H1 (cell line): Measurements from ENCODE around the gene USP12. TPM values are rescaled to one million over a fixed set of nuclear protein-coding genes. Genes with fewer than 3 reads are reported as not detected.

ENCODE experiments used
- CTCF ChIA-PET: fragments of 300-600 bp; sonication (Branson Sonifier 250); formaldehyde crosslinking; loops from one replicate; lab custom pipeline; 2021; ENCODE audit not compliant: partially characterized antibody; lab: Charles Lee
- POLR2A ChIA-PET: fragments of 300-600 bp; sonication (Branson Sonifier 250); formaldehyde crosslinking; loops from one replicate; lab custom pipeline; 2021; ENCODE audit warnings: inconsistent platforms; ENCODE audit not compliant: partially characterized antibody; lab: Charles Lee
- DNase-seq, 2 experiments: peaks; one replicate each; pipeline versions ENCODE4 v3.0.0 to v3.0.0-alpha.2; 2010 to 2022; ENCODE audit warnings: low spot score in 2 of 2, low read depth in 1 of 2, mixed read lengths in 1 of 2
- FAIRE-seq: peaks from 2 replicates; lab custom pipeline; 2011; peaks lifted over from hg19 to GRCh38; lab: Jason Lieb, UNC
- H2AFZ ChIP-seq: 2 replicates; pipeline ENCODE4 v1.8.1; 2012; ENCODE audit warnings: low read length, inconsistent platforms
- H2AK5ac ChIP-seq: 2 replicates; pipeline ENCODE4 v1.6.1; 2013; ENCODE audit warnings: low read depth, low read length
- H2BK120ac ChIP-seq: replicated peaks from 2 replicates; pipeline ENCODE3; 2013; ENCODE audit warnings: low read depth, low read length, inconsistent platforms
- H2BK12ac ChIP-seq: 2 replicates; pipeline ENCODE4 v1.6.1; 2013; ENCODE audit warnings: low read depth, low read length
- H2BK15ac ChIP-seq: 2 replicates; pipeline ENCODE4 v1.6.1; 2013; ENCODE audit warnings: low read length
- H2BK20ac ChIP-seq: 2 replicates; pipeline ENCODE4 v1.6.1; 2013; ENCODE audit warnings: low read length
- H2BK5ac ChIP-seq: 2 replicates; pipeline ENCODE4 v1.6.1; 2013; ENCODE audit warnings: low read depth, low read length
- H3K14ac ChIP-seq: 2 replicates; pipeline ENCODE4 v1.6.1; 2013; ENCODE audit warnings: inconsistent platforms; ENCODE audit not compliant: insufficient read length
- H3K18ac ChIP-seq: 2 replicates; pipeline ENCODE4 v1.6.1; 2013; ENCODE audit warnings: low read length; ENCODE audit errors: extremely low read depth
- H3K23ac ChIP-seq: 2 replicates; pipeline ENCODE4 v1.6.1; 2013; ENCODE audit warnings: inconsistent platforms; ENCODE audit not compliant: insufficient read length
- H3K23me2 ChIP-seq: 2 replicates; pipeline ENCODE4 v1.6.1; 2013; ENCODE audit warnings: low read depth, low read length
- H3K27ac ChIP-seq: 2 replicates; pipeline ENCODE4 v1.6.1; 2011; ENCODE audit warnings: low read depth, low read length, inconsistent platforms
- H3K27me3 ChIP-seq, 4 experiments: replicated peaks in 1 of 4; 1 replicate in 1 of 4; 2 replicates in 3 of 4; pipeline versions ENCODE4 v1.6.1 to v1.8.1; 2011 to 2013; ENCODE audit warnings: low read length in 3 of 4, mild to moderate bottlenecking in 3 of 4, inconsistent platforms in 2 of 4, mixed read lengths in 2 of 4, moderate library complexity in 1 of 4; ENCODE audit not compliant: control insufficient read depth in 3 of 4, insufficient read depth in 3 of 4; ENCODE audit errors: extremely low read depth in 1 of 4
- H3K36me3 ChIP-seq, 4 experiments: 2 replicates each; pipeline versions ENCODE4 v1.6.1 to v1.8.1; 2011 to 2013; ENCODE audit warnings: mild to moderate bottlenecking in 4 of 4, low read length in 3 of 4, moderate library complexity in 2 of 4, control low read depth in 1 of 4, inconsistent platforms in 1 of 4; ENCODE audit not compliant: insufficient read depth in 4 of 4, control insufficient read depth in 2 of 4
- H3K4ac ChIP-seq: replicated peaks from 2 replicates; pipeline ENCODE3; 2013; ENCODE audit warnings: low read length, low read depth, mixed read lengths, inconsistent platforms; ENCODE audit not compliant: insufficient read length
- H3K4me1 ChIP-seq, 4 experiments: replicated peaks in 1 of 4; 1 replicate in 1 of 4; 2 replicates in 3 of 4; pipeline versions ENCODE4 v1.6.1 to v1.8.1; 2011 to 2013; ENCODE audit warnings: low read length in 3 of 4, inconsistent platforms in 2 of 4, mixed read lengths in 1 of 4; ENCODE audit not compliant: insufficient read depth in 4 of 4, control insufficient read depth in 3 of 4
- H3K4me2 ChIP-seq, 2 experiments: 2 replicates each; pipeline versions ENCODE4 v1.6.1 to v1.8.1; 2011 to 2013; ENCODE audit warnings: low read depth in 2 of 2, low read length in 2 of 2, control low read depth in 1 of 2, inconsistent platforms in 1 of 2, mild to moderate bottlenecking in 1 of 2; ENCODE audit not compliant: insufficient read depth in 1 of 2
- H3K4me3 ChIP-seq, 4 experiments: fragments of 200-600, 300-600 bp in 1 of 4; sonication (generic), shearing (Covaris generic), sonication (Bioruptor Twin) in 1 of 4; 2 replicates each; pipeline versions ENCODE4 v1.5.1 to v1.8.1; 2011 to 2016; ENCODE audit warnings: low read length in 4 of 4, low read depth in 3 of 4, control low read depth in 2 of 4, inconsistent platforms in 2 of 4, mild to moderate bottlenecking in 2 of 4, mixed read lengths in 1 of 4, moderate library complexity in 1 of 4; ENCODE audit not compliant: insufficient read depth in 2 of 4; ENCODE audit errors: extremely low read depth in 1 of 4
- H3K56ac ChIP-seq: replicated peaks from 2 replicates; pipeline ENCODE3; 2013; ENCODE audit warnings: low read depth, mild to moderate bottlenecking, mixed read lengths, low read length, inconsistent platforms; ENCODE audit not compliant: insufficient read length
- H3K79me1 ChIP-seq: 2 replicates; pipeline ENCODE4 v1.6.1; 2013; ENCODE audit warnings: low read depth, low read length, control low read depth
- H3K79me2 ChIP-seq, 2 experiments: 2 replicates each; pipeline versions ENCODE4 v1.6.1 to v1.8.1; 2012 to 2013; ENCODE audit warnings: low read length in 2 of 2, mild to moderate bottlenecking in 2 of 2, inconsistent platforms in 1 of 2; ENCODE audit not compliant: insufficient read depth in 2 of 2, control insufficient read depth in 1 of 2
- H3K9ac ChIP-seq, 4 experiments: replicated peaks in 1 of 4; 1 replicate in 1 of 4; 2 replicates in 3 of 4; pipeline versions ENCODE4 v1.6.1 to v1.8.1; 2011 to 2013; ENCODE audit warnings: low read depth in 3 of 4, low read length in 3 of 4, control low read depth in 2 of 4, mild to moderate bottlenecking in 2 of 4, moderate library complexity in 2 of 4, inconsistent platforms in 1 of 4; ENCODE audit errors: extremely low read depth in 1 of 4
- H3K9me3 ChIP-seq, 2 experiments: 2 replicates each; pipeline versions ENCODE4 v1.6.1 to v1.8.1; 2012 to 2013; ENCODE audit warnings: mild to moderate bottlenecking in 2 of 2, moderate library complexity in 2 of 2, control low read depth in 1 of 2, inconsistent platforms in 1 of 2, low read depth in 1 of 2, low read length in 1 of 2, mixed read lengths in 1 of 2; ENCODE audit not compliant: insufficient read depth in 2 of 2
- H4K20me1 ChIP-seq, 2 experiments: replicated peaks in 1 of 2; 2 replicates each; pipeline versions ENCODE3 to v1.8.1; 2011 to 2013; ENCODE audit warnings: inconsistent platforms in 2 of 2, low read length in 2 of 2, mild to moderate bottlenecking in 1 of 2; ENCODE audit not compliant: insufficient read depth in 2 of 2, control insufficient read depth in 1 of 2
- H4K5ac ChIP-seq: 2 replicates; pipeline ENCODE4 v1.6.1; 2013; ENCODE audit warnings: low read length, low read depth, mixed read lengths, inconsistent platforms; ENCODE audit not compliant: insufficient read length
- H4K8ac ChIP-seq: 2 replicates; pipeline ENCODE4 v1.8.0; 2013; ENCODE audit warnings: mild to moderate bottlenecking, moderate library complexity, low read length, inconsistent platforms; ENCODE audit not compliant: insufficient read depth; ENCODE audit errors: extremely low read depth
- H4K91ac ChIP-seq: replicated peaks from 2 replicates; pipeline ENCODE3; 2013; ENCODE audit warnings: low read length, mixed read lengths, inconsistent platforms; ENCODE audit not compliant: insufficient read length
- ASH2L ChIP-seq: fragments of 200-600, 300-600 bp; sonication (generic); IDR thresholded peaks from one replicate; pipeline ENCODE4 v1.7.1; 2017; ENCODE audit warnings: low read length
- CBX5 ChIP-seq: fragments of 300-800, 300-1000 bp; sonication (generic); IDR thresholded peaks from 2 replicates; pipeline ENCODE4 v1.7.1; 2016; ENCODE audit warnings: antibody characterized with exemption, low read length, low read depth
- CTCF ChIP-seq, 3 experiments: IDR thresholded peaks; 1 replicate in 2 of 3; 2 replicates in 1 of 3; pipeline versions ENCODE4 v1.5.1 to v1.6.1; 2011; ENCODE audit warnings: low read length in 3 of 3, mild to moderate bottlenecking in 3 of 3, inconsistent platforms in 2 of 3, low read depth in 1 of 3, moderate library complexity in 1 of 3; ENCODE audit not compliant: insufficient read depth in 1 of 3; ENCODE audit errors: control extremely low read depth in 1 of 3
- EP300 ChIP-seq, 2 experiments: IDR thresholded peaks; 1 replicate in 1 of 2; 2 replicates in 1 of 2; pipeline ENCODE4 v1.6.1; 2011 to 2012; ENCODE audit warnings: low read depth in 2 of 2, low read length in 2 of 2, mild to moderate bottlenecking in 2 of 2, borderline replicate concordance in 1 of 2, inconsistent platforms in 1 of 2, moderate library complexity in 1 of 2
- HDAC2 ChIP-seq, 2 experiments: fragments of 300-600 bp in 1 of 2; sonication (generic) in 1 of 2; IDR thresholded peaks; 2 replicates each; pipeline ENCODE4 v1.6.1; 2011 to 2012; ENCODE audit warnings: low read depth in 2 of 2, low read length in 2 of 2, mild to moderate bottlenecking in 2 of 2, moderate library complexity in 2 of 2, borderline replicate concordance in 1 of 2, inconsistent platforms in 1 of 2
- HDAC6 ChIP-seq: IDR thresholded peaks from one replicate; pipeline ENCODE4 v1.7.1; 2012; ENCODE audit warnings: low read depth, mild to moderate bottlenecking, inconsistent platforms, low read length, moderate library complexity
- JUN ChIP-seq: IDR thresholded peaks from 2 replicates; pipeline ENCODE4 v1.6.1; 2011; ENCODE audit warnings: low read depth, mild to moderate bottlenecking, improper control_type of control experiment, low read length
- JUND ChIP-seq: IDR thresholded peaks from 2 replicates; pipeline ENCODE4 v1.6.1; 2011; ENCODE audit warnings: mild to moderate bottlenecking, improper control_type of control experiment, low read length
- SIRT6 ChIP-seq: IDR thresholded peaks from one replicate; pipeline ENCODE4 v1.7.1; 2012; ENCODE audit warnings: low read length, inconsistent platforms
- SIX5 ChIP-seq: IDR thresholded peaks from 2 replicates; pipeline ENCODE4 v1.6.1; 2011; ENCODE audit warnings: mild to moderate bottlenecking, low read depth, low read length
- ZNF274 ChIP-seq: IDR thresholded peaks from 2 replicates; pipeline ENCODE4 v1.7.0; 2012; ENCODE audit warnings: low read length, borderline replicate concordance; ENCODE audit errors: extremely low read depth
- WGBS, 2 experiments: shearing (Covaris generic) in 1 of 2; methylation state at CpG; one replicate each; pipeline versions ENCODE4 v1.1.6 to v1.1.7; 2013 to 2015; ENCODE audit warnings: low lambda C conversion rate in 2 of 2, mixed read lengths in 2 of 2, inconsistent platforms in 1 of 2, low coverage in 1 of 2, missing lambda C conversion rate in 1 of 2; ENCODE audit not compliant: insufficient replicate concordance in 2 of 2, insufficient coverage in 1 of 2, insufficient read length in 1 of 2; ENCODE audit errors: extremely low coverage in 1 of 2, missing lambda C conversion rate in 1 of 2; 5-methylcytosine and 5-hydroxymethylcytosine counted together
- polyA plus RNA-seq, 7 experiments: library from polyadenylated mRNA; depleted of rRNA in 3 of 7; stranded (reverse) in 5 of 7; unstranded in 2 of 7; fragments of >200 nt in 5 of 7; fragments of 200-250 nt in 2 of 7; gene quantifications; 1 replicate in 5 of 7; 2 replicates in 1 of 7; 4 replicates in 1 of 7; pipeline versions ENCODE4 v1.2.1 to v1.2.3, GENCODE V29; 2011 to 2013; ENCODE audit warnings: missing spikeins in 2 of 7, mixed read lengths in 2 of 7
- total RNA-seq: library from RNA; stranded (reverse); fragmentation: NEBNext Ultra II Directional; extraction: Animal tissue kit (Norgen Biotek cat#: 25700); gene quantifications from 2 replicates; pipeline ENCODE4 v1.2.1, GENCODE V29; 2021

The USP12 gene
- total and polyA plus RNA-seq, 2 of the 8 experiments (the other 6 are each of a cell fraction or from before 2014, with no cell fraction given): 4.0 to 30.0 TPM

GRCh38 chr13:27131906-27132305 lies 39.7 kb downstream of the USP12 start:
- Histone ChIP-seq H3K79me2 (peaks cover 20 to 99% of the 10 kb centered on the region in 2 experiments), H2BK20ac (no peak overlapping the region), H3K56ac (no peak overlapping the region), H3K79me1 (peaks cover 3% of the 10 kb centered on the region), H2AFZ (no peak overlapping the region), H3K4me2 (no peak overlapping the region; a peak in 1 of 4 replicates), H3K4me1 (peaks cover 2 to 9% (median 6%) of the 10 kb centered on the region in 4 experiments; a peak in 6 of 7 replicates), H3K27me3 (no peaks in the 10 kb centered on the region), H3K23me2 (no peaks in the 10 kb centered on the region), H3K36me3 (no peaks in the 10 kb centered on the region; a peak in 1 of 8 replicates), H3K27ac (no peak overlapping the region), H2BK15ac (no peak overlapping the region), H3K4me3 (no peak overlapping the region), H4K5ac (no peak overlapping the region), H2BK5ac (no peak overlapping the region), H3K14ac (no peak overlapping the region), H2BK12ac (no peak overlapping the region), H4K20me1 (no peaks in the 10 kb centered on the region), H4K8ac (no peak overlapping the region), H3K9ac (no peak overlapping the region), H3K4ac (no peak overlapping the region), H2BK120ac (no peak overlapping the region), H3K18ac (no peak overlapping the region), H4K91ac (no peak overlapping the region), H3K9me3 (no peaks in the 10 kb centered on the region), H2AK5ac (no peak overlapping the region), H3K23ac (no peak overlapping the region)
- FAIRE-seq (no peak), DNase-seq (no peak)
- ChIA-PET POLR2A (interaction anchor here (0.9 to 1.8 kb wide), 2 partner anchors 18 to 139 kb away, joined by 3 to 4 read pairs; partner anchors contain the start of gene RASL11A), CTCF (interaction anchor here (0.6 to 2.1 kb wide), 6 partner anchors 9 to 561 kb away, joined by 3 to 6 read pairs (median 4); no protein-coding TSS in a partner anchor)
- WGBS, 2 experiments: 89% methylated on average over 3 of the region's 3 CpGs; no CpG with 5 or more reads in 1 of the 2 experiments
- no peak for TF ChIP-seq HDAC6
- no peak for TF ChIP-seq ZNF274
- no peak for TF ChIP-seq JUND
- no peak for TF ChIP-seq CTCF (IDR thresholded peaks at IDR 0.05; ENCODE audit: control extremely low read depth in 1 of 3, insufficient read depth in 1 of 3, low read depth in 1 of 3, low read length in 3 of 3)
- no peak for TF ChIP-seq JUN
- no peak for TF ChIP-seq SIX5
- TF ChIP-seq HDAC2 (IDR thresholded peaks at IDR 0.05; ENCODE audit: borderline replicate concordance in 1 of 2, low read depth in 2 of 2, low read length in 2 of 2): no peak
- TF ChIP-seq EP300 (IDR thresholded peaks at IDR 0.05; ENCODE audit: borderline replicate concordance in 1 of 2, low read depth in 2 of 2, low read length in 2 of 2): no peak
- TF ChIP-seq CBX5: no peak
- TF ChIP-seq SIRT6: no peak
- TF ChIP-seq ASH2L: no peak
